ENCODE data around the gene HOXD10. TPM values are rescaled to one million over a fixed set of nuclear protein-coding genes. Genes with fewer than 3 reads are reported as not detected.

The HOXD10 gene
- total RNA-seq, 1 donor from 2014 or later = 0.62 TPM

DNA sequence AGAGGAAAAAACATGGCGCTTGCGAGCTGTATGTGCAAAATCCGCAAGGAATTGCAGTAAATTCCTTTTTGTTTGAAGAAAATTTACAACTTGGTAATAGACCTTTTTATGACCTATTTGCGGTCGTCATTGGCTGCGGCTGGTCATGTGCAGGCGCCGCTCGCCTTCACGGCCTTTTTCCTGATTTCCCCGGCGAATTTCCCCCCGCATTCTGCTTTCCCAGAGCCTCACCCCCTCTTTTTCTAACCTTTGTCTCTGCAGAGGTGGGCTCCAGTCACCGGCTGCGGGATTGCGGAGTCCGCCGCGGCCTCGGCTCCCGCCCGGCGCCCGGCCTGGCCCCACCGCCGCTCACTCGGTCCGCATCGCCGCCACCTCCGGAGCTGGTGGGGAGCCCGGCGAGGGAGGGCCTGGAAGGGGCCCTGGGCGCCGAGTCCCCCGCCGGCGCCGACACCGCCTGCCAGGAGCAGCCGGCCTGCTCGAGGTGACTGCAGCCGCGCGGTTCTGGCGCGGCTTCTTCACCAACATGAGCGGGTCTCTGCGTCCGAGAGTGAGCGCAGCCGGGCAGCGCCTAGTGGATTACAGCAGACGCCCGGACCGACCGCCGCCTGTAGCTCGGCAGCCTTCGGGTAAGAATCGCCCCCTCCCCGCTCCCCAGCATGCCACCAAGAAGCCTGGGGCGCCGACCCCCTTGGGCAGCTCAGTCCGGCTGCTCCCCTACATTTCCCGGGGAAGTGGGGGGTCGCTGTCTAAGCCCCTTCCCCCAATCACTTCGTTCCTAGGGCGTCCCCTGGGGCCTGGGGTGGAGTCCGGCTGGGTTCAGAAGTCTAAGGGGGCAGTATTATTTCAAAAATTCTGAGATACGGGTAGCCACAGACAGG is 20.0 kb downstream of the HOXD10 start:
- no peak for DNase-seq

DNA sequence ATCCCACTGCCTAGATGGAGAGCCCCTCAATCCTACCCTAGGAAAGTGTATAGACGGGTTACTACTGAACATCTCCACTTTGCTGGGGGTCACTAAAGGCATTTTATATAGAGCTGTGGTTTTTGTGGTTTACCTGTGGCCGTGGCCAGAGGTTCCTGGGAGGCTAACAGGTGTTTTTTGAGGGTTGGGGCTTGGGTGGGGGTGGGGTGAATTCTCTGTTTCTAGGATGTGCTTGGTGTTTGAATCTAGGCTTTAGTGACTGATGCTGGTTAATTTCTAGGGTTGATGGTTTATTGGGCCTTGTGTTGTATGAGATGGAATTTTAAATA is 20.6 kb downstream of the HOXD10 start:
- DNase-seq = no peak

DNA sequence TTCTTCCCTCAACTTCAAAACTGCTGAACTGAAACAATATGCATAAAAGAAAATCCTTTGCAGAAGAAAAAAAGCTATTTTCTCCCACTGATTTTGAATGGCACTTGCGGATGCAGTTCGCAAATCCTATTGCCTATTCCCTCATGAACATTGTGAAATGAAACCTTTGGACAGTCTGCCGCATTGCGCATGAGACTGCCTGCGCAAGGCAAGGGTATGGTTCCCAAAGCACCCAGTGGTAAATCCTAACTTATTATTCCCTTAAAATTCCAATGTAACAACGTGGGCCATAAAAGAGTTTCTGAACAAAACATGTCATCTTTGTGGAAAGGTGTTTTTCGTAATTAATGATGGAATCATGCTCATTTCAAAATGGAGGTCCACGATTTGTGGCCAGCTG is 21.3 kb downstream of the HOXD10 start:
- DNase-seq = no peak

DNA sequence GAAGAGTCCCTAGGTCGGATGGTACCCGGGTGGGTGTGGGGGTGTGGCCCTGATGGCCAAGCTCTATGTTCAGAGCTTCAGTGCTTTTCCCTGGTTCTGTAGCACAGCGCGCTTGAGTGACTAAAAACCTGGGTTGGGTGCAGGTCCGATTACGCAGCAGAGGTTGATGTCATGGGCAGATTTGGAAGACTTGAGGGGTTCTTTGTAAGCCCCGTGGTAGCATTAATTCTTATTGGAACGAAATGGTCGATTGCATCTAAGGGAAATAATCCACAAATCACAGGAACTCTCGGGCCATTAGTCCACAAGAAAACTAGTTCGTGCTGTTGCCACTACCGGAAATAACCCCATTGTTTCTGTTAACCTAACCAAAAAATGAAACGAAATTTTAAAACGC is 21.9 kb downstream of the HOXD10 start:
- no peak for DNase-seq

DNA sequence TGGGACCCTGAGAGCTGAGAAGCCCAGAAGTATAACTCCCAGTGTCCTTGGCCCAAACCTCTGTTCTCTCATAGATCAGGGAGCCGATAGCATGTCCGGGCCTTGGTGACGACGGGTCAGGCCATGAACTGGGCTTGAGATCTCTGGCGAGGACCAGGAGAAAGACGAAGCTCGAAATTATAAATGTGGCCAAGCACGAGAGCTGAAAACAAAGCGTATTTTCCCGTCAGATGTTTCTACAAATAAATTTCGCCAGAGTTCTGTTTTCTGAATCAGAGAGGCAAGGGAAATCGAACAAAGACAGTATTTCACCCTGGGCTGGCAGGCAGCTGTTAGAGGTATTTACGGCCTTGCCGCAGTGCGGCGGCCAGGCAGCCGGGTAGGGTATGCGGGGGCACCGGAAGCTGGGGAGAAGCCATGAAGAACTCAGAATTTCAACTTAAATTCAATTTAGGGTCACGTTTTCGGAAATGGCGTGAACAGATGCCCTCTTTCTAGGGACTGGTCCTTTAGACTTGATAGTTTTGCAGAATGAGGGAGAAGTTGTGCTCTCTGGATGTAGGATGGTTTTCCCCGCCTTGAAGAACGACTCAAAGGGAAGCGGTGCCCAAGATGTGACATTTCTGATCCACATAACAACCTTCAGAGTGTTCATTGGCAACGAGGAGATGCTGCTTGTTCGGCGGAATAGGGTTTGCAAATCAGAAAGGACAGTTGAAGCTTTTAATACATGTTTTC is 22.5 kb downstream of the HOXD10 start:
- no peak for DNase-seq

DNA sequence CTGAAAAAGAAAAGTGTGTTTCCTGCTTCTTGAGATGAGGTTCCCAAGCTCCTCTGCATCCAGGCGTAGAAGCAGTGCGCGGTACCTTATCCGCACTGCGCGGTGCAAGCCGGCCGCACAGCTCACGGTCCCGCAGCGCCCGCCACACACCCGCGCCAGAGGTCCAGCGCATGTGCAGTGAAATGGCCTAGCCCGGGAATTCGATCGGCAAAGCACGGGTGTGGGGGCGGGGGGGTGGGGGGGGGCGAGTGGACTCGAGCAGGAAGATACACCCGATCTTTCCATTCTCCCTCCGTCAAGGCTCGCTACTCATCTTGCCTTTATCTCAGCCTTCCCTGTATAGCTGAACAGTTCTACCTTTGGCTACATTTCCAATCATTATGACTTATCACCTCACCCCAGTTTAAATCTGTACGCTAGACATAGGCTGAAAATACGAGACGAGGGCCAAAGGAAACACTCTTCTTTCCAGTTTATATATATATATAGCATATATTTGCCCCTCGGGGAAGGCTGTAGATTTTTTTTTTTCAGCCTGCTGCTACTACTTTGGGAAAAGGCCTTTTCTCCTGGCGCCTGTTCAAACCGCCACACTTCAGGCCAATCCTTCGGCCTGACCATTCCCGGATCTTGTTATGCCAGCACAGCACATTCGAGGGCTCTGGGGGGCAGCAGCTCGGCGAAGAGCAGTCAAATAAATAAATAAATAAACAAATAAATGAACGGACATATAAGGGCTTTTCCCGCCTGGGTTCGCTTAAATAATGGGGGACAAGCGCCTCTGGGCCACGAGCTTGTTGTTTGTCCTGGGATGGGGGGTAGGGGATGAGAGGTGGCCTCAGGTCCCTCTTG is 23.3 kb downstream of the HOXD10 start:
- no peak for DNase-seq

DNA sequence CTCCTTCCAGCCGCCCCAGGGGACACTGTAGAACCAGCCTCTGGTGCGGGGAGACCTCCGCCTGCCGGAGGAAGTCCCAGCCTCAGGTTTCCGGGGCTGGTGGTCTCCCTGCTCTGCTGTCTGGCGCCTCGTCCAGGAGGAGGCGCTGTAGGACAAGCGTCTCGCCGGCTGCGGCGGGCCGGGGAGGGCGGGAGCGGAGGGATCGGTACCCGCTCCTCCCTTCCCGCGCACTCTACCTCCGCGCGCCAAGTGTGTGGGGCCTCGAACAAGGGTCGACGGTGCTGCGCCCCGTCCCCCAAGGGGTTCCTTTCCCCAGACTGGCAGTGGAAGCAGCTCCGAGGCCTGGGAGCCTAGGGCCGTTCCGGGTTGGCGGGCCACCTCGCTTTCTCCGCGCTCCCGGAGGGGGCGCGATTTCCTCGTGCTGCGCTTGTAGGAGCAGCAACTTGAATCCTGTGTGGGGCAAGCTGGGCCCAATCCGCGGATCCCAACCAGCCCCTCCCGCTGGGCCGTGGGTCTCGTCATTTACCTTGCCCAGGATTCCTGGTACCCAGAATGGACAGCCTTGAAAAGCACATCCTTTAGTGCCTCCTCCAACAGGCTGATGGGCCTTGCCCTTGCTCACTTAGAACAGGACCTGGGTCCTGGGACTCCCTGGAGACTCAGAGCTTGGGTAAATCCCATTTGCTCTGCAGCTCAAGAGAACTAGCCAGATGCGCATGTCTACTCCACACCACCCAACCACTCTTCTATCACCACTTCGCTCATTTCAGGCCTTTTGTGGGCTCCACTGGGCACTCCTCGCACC is 24.1 kb downstream of the HOXD10 start:
- DNase-seq = peak; percentile 92

- DNase-seq = no peak
Observed at GRCh38 chr2:176142281-176142680, 25.7 kb downstream of the HOXD10 start.

DNA sequence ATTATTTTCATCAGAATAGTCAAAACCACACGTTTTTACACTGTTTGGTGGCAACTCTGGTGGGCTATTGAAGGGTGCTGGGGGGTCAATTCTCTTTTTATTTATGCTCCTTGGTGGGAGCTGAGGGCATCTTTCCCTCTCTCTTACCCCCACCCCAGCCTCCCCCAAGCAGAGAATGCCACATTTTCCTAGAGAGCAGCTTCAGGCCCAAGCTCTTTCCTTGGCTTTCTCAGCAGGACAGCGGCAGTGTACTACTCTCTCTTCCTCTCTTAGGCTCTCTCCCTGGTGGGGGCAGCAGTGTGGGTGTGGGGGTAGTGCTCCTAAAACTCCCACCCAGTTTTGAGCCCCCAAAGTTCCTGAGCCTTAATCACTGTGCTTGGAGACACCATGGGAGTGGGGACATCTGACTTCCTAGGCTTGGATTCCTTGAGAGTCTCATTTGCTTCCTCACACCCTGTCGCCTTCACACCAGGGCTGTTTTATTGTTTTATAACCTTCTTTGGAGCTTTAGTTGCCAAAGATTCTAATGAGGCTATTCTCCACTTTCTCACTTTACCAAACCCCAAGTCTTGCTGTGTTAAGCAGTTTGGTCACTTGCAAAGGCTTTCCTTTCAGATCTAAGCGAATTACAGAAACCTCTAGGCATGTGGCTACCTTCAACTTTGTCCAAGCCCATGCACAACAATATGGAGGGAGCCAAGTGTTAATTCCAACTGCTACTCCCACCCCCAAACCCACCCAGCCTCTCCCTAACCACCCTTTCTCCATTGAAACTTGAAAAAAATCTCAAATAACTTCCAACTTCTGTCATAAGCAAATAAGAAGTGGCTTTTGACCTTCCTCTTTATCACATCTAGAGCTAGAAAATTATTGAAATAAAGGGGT is 28.7 kb downstream of the HOXD10 start:
- DNase-seq = no peak

DNA sequence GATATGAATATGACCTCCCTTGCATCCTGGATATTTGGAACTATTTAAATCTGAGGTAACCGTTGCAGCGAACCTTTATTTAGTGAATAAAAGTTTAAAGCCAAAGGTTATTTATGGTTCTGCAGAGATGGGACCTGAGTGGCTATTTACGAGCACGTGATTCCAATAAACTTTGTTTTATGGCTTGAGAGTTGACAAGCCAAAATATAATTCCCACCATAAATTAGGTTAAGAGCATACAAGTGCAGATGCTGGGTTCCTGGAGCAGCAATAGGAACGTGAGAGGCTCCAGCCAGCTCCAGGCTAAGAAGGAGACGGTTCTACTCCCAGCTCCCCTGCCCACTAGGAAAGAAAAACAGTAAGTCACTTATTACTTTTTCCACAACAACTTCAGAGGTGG is 29.5 kb downstream of the HOXD10 start:
- DNase-seq = no peak

DNA sequence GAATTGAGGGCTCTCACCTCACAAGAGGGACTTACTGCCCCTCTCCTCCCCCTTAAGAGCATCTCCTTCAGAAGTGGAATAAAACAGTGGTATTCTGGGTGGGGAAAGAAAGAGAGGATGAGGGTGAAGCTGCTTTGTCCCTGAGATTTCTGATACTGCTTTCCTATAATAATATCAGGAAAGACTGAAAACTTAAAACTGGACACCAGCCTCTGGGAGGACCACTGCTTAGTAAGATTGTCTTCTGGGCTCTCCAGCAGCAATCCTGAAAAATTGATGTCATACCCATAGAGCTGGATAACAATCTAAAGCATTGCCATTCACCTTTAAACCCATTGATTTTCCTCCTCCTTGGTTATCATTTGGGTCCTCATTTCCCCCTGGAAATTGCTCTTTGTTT is 30.1 kb downstream of the HOXD10 start:
- no peak for DNase-seq

- DNase-seq = no peak
Observed at GRCh38 chr2:176147210-176147799, 30.7 kb downstream of the HOXD10 start.

DNA sequence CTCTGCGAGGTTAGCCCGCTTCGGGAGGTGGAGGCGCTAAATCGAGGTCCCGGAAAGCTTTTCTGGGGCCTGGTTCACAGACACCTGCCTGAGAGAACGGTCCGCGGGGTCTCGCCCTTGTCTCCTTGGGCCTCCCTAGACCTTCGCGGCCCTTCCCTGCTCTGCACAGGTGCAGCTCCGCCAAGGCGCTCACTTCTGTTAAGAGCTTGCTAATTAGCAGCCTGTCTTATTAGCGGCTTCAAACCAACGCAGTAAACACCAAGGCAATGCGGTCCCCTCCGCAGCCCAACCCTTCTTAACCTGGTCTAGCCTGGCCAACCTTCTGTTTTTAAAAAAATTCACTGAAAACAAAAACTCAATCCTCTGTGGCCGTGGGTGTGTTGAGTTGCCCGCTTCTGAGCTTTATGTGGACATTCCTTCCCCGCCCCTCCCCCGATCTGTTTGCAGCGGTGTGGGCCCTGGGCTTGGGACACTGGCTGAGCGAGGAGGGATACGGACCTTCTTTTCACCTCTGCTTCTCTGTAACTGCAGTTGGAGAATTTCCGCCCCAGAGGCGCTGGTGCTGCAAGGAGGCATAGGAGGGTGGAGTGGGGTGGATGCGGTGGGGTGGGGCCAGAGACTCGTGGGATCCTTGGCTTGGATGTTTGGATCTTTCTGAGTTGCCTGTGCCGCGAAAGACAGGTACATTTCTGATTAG is 31.4 kb downstream of the HOXD10 start:
- no peak for DNase-seq

- DNase-seq = no peak
Observed at GRCh38 chr2:176148751-176149421, 32.3 kb downstream of the HOXD10 start.

DNA sequence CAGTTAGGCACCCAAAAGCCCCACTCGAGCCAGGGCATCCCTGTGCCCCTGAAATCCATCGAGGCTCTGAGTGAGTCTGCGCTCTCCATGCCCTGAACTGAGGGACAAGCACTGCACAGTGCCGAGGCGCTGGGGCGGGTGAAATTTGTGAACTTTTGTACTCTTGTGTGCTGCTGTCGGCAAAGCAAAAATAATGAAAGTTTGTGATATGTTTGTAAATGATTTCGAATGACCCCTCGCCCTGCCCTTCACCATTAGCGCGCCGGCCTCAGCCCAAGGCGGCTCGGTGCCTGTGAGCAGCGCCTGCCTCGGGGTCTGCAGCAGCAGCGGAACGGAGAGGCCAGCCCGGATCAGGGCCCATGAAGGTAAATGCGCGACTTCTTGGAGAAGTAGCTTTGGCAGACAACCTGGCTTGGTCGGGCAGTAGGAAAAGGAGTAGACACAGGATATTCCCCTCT is 32.9 kb downstream of the HOXD10 start:
- DNase-seq = no peak

GRCh38 chr2:176149939-176150583 is 33.5 kb downstream of the HOXD10 start:
- DNase-seq = no peak

- DNase-seq = no peak
Observed at GRCh38 chr2:176150584-176151441, 34.2 kb downstream of the HOXD10 start.

Measured in tongue (tissue), 2 donors.